ENCODE data around the gene CCDC148. TPM values are rescaled to one million over a fixed set of nuclear protein-coding genes. Genes with fewer than 3 reads are reported as not detected.

Gene CCDC148
- total and polyA plus RNA-seq, 3 donors from 2014 or later = 2.3 to 5.7 (median 5.0) TPM

- peak; percentile 20 for DNase-seq
- 76 to 83% methylated on average over 2 of the region's 2 CpGs for WGBS, 2 donors
- intact Hi-C loops (cut with DNase I; ENCODE audit: low total_unique reads) = no loop called here
- Histone ChIP-seq H3K36me3 (ENCODE audit: low read depth, missing control alignments) (no peaks in the 10 kb centered on the region), H3K4me3 (no peak overlapping the region), H3K9me3 (no peaks in the 10 kb centered on the region), H3K27ac (no peak overlapping the region), H3K27me3 (no peaks in the 10 kb centered on the region), H3K4me1 (no peaks in the 10 kb centered on the region)
- TF ChIP-seq CTCF (IDR thresholded peaks at IDR 0.05) (no peak), POLR2A (IDR thresholded peaks at IDR 0.05) (no peak)
Measured at GRCh38 chr2:158214431-158214830, 242.1 kb downstream of the CCDC148 start.

GRCh38 chr2:158213773-158214172 lies 242.8 kb downstream of the CCDC148 start:
- no peaks in the 10 kb centered on the region for H3K4me1 ChIP-seq
- DNase-seq = no peak
- H3K36me3 ChIP-seq (ENCODE audit: low read depth, missing control alignments) = no peaks in the 10 kb centered on the region
- no peak overlapping the region for H3K4me3 ChIP-seq
- H3K9me3 ChIP-seq = no peaks in the 10 kb centered on the region
- H3K27me3 ChIP-seq = no peaks in the 10 kb centered on the region
- TF ChIP-seq POLR2A (IDR thresholded peaks at IDR 0.05) (no peak), CTCF (IDR thresholded peaks at IDR 0.05) (no peak)
- intact Hi-C loops (cut with DNase I; ENCODE audit: low total_unique reads) = no loop called here
- H3K27ac ChIP-seq = no peak overlapping the region
- WGBS, 2 donors = 56 to 63% methylated on average over 2 of the region's 2 CpGs

- intact Hi-C loops (cut with DNase I; ENCODE audit: low total_unique reads) = no loop called here
- no peak for DNase-seq
- 85 to 88% methylated on average over 2 of the region's 2 CpGs for WGBS, 2 donors
Measured at GRCh38 chr2:158212301-158212700, 244.3 kb downstream of the CCDC148 start.

GRCh38 chr2:158211502-158211901 lies 245.1 kb downstream of the CCDC148 start:
- H3K36me3 ChIP-seq (ENCODE audit: low read depth, missing control alignments) = no peaks in the 10 kb centered on the region
- intact Hi-C loops (cut with DNase I; ENCODE audit: low total_unique reads) = no loop called here
- H3K27me3 ChIP-seq = no peaks in the 10 kb centered on the region
- DNase-seq = no peak
- TF ChIP-seq CTCF (IDR thresholded peaks at IDR 0.05) (no peak), POLR2A (IDR thresholded peaks at IDR 0.05) (no peak)
- H3K27ac ChIP-seq = no peak overlapping the region
- no peaks in the 10 kb centered on the region for H3K9me3 ChIP-seq
- H3K4me1 ChIP-seq = no peaks in the 10 kb centered on the region
- WGBS, 2 donors = 60% methylated on average over 2 of the region's 2 CpGs
- no peak overlapping the region for H3K4me3 ChIP-seq

More at GRCh38 chr2:158212301-158212700, 244.3 kb downstream of the CCDC148 start:
- TF ChIP-seq CTCF (IDR thresholded peaks at IDR 0.05) = no peak
- no peak for TF ChIP-seq POLR2A (IDR thresholded peaks at IDR 0.05)
- no peaks in the 10 kb centered on the region for H3K36me3 ChIP-seq (ENCODE audit: low read depth, missing control alignments)
- no peak overlapping the region for H3K27ac ChIP-seq
- H3K4me3 ChIP-seq = no peak overlapping the region
- no peaks in the 10 kb centered on the region for H3K27me3 ChIP-seq
- no peaks in the 10 kb centered on the region for H3K4me1 ChIP-seq
- H3K9me3 ChIP-seq = no peaks in the 10 kb centered on the region

- WGBS, 2 donors = 91 to 100% methylated on average over 1 of the region's 1 CpG
- H3K36me3 ChIP-seq (ENCODE audit: low read depth, missing control alignments) = no peaks in the 10 kb centered on the region
Measured at GRCh38 chr2:158207354-158207753, 249.2 kb downstream of the CCDC148 start.

More at GRCh38 chr2:158207354-158207753, 249.2 kb downstream of the CCDC148 start:
- Histone ChIP-seq H3K27ac (no peak overlapping the region), H3K4me3 (no peak overlapping the region), H3K27me3 (no peaks in the 10 kb centered on the region), H3K9me3 (no peaks in the 10 kb centered on the region), H3K4me1 (no peaks in the 10 kb centered on the region)
- intact Hi-C loops (cut with DNase I; ENCODE audit: low total_unique reads) = no loop called here
- no peak for TF ChIP-seq POLR2A (IDR thresholded peaks at IDR 0.05)
- no peak for TF ChIP-seq CTCF (IDR thresholded peaks at IDR 0.05)
- DNase-seq = no peak

Data from testis (tissue), 3 donors.